Cardiac fibroblast (primary cell): Measurements from ENCODE around the gene PPP3R1.

Experiments
- DNase-seq, 2 donors: peaks; one replicate each; pipeline versions ENCODE4 v3.0.0 to v3.0.0-alpha.2; 2010; ENCODE audit warnings: low read depth in 2 of 2
- H3K4me3 ChIP-seq, 2 donors: replicated peaks in 1 of 2; 1 replicate in 1 of 2; 2 replicates in 1 of 2; pipeline ENCODE4 v1.5.1; 2011; ENCODE audit warnings: low read depth in 2 of 2, low read length in 2 of 2, mild to moderate bottlenecking in 2 of 2, moderate library complexity in 1 of 2
- TF ChIP-seq, protein P1 (sequence below): IDR thresholded peaks from one replicate; pipeline ENCODE4 v1.5.1; 2011; ENCODE audit warnings: low read depth, mild to moderate bottlenecking, low read length, inconsistent platforms

Gene PPP3R1

DNA sequence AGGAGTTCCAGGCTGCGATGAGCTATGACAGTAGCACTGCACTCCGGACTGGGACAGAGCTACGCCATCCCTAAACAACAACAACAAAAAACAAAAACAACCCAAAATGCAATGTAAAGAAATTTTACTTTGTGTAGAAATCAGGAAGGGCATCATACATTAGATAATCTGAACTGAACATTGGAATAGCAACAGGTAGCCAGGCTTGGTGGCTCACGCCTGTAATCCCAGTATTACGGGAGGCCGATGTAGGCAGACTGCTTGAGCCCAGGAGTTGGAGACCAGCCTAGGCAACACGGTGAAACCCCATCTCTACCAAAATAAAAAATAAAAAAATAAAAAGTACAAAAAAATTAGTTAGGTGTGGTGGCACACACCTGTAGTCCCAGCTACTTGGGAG lies 96.7 kb downstream of the PPP3R1 start:
- DNase-seq = no peak

DNA sequence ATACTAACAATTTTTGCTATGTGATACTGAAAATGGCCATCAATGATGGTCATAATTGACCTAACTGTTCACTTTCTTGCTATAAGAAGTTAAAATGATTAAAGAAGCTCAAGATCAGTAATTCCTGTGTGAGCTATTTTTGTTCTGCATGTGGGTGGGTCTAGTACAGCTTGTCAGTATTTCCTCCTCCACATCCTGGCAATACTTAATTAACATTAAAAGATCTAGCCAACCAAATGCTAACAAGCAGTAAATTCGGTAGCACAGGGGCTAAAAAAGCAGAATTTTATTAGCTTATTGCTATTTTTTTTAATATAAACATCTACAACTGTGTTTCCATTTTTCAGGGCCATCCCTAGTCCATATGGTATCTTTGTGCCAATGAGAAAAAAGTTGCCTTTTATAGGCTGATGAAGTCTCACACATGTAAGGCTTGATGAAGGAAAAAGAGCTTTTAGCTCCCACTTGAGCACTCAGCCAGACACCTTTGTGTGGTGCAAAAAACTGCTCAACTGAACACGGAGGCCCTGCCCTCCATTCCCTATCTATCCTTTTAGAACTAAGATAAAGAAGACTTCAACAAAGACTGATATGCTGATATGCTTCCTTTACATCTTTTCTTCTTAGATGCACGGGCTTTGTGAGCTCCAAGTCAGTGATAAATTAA lies 99.5 kb downstream of the PPP3R1 start:
- no peak for DNase-seq
- no peak overlapping the region for H3K4me3 ChIP-seq
- TF ChIP-seq, protein P1, sequence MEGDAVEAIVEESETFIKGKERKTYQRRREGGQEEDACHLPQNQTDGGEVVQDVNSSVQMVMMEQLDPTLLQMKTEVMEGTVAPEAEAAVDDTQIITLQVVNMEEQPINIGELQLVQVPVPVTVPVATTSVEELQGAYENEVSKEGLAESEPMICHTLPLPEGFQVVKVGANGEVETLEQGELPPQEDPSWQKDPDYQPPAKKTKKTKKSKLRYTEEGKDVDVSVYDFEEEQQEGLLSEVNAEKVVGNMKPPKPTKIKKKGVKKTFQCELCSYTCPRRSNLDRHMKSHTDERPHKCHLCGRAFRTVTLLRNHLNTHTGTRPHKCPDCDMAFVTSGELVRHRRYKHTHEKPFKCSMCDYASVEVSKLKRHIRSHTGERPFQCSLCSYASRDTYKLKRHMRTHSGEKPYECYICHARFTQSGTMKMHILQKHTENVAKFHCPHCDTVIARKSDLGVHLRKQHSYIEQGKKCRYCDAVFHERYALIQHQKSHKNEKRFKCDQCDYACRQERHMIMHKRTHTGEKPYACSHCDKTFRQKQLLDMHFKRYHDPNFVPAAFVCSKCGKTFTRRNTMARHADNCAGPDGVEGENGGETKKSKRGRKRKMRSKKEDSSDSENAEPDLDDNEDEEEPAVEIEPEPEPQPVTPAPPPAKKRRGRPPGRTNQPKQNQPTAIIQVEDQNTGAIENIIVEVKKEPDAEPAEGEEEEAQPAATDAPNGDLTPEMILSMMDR = no peak

More for the DNA sequence above, 96.7 kb downstream of the PPP3R1 start:
- H3K4me3 ChIP-seq = no peak overlapping the region
- TF ChIP-seq, protein P1 = no peak

DNA sequence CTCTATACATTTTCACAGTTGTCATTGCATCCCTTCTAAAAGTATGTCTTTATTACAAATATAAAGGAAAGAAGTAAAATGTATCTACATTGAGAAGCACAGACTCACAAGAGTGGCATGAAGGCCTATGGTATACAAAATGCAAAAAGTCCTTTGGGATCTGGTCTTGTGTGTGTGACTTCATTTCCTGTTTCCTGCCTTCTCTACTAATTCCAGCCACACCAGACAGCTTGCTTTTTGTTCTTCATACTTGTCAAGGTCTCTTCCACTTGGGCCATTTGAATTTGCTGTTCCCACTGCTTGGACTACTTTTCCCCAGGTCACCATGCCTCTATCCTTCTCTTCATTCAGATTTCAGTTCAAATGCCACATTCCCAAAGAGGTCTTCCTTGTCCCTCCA lies 101.3 kb downstream of the PPP3R1 start:
- no peak overlapping the region for H3K4me3 ChIP-seq
- TF ChIP-seq, protein P1 = no peak
- DNase-seq = peak; percentile 19 to 39

DNA sequence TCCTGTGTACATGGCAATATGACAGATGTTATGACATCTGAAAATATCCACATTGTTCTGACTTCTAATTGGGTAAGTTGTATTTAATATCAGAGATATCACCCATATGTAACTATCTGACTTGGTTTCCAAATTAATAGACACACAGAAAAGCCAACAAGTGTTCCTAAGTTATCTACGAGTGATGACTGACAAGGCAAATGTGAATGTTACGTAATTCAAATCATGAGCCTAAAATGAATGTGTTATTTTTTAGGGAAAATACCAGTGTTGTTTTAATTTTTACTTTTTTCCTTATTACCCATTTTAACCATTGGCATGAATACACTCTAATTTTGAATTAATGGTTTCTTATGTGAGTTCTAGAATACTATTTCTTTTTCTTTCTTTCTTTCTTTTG lies 110.5 kb downstream of the PPP3R1 start:
- H3K4me3 ChIP-seq = no peak overlapping the region
- TF ChIP-seq, protein P1 = no peak
- DNase-seq = no peak

DNA sequence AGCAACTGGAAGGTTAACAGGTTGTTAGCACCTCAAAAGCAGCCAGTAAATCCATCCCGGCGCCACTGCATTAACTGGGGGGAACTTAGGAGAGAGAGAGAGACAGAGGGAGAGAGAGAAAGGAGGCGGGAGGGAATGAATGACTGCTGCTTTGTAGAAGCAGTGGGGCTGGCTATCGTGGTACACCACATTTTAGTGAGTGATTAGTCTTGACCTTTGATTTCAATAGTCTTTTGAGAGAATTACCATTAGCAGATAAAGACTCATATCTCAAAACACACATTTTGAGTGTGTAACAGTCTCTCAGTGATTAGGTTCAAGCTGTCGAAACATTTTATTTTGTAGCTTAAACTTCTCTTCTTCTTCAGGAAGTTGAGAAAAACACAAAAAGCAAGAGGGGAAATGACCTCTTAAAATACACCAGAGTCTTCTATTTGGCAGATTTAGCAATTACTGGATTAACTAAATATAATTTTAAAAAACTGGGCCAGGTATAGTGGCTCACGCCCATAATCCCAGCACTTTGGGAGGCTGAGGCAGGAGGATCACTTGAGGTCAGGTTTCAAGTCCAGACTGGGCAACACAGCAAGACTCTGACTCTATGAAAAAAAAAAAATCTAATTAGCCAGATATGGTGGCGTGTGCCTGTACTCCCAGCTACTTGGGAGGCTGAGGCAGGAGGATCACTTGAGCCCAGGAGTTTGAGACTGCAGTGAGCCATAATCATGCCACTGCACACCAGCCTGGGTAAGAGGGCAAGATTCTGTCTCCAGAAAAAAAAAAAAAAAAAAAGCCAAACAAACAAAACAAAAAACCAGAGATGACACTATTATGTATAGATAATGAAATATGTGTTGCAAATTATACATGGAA lies 116.6 kb downstream of the PPP3R1 start:
- H3K4me3 ChIP-seq = no peak overlapping the region
- no peak for DNase-seq

DNA sequence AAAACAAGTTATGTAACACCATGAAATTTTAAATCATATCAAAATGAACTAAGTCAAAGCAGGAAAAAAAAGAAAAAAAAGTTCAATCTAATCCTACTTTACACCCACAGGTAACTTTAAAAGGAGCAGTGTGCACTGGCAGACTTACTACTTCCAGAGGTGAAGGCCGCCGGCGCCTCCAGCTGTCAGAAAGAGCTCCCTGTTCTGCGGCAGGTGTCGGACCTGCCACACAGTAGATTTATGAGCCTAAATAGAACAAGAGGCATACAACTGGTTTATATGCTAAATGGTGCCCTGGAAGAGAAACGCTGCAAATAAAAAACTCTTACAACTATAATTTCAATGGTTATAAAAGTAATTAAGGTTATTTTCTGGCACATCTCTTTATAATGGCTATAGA lies 117.8 kb downstream of the PPP3R1 start:
- TF ChIP-seq, protein P1 = no peak
- DNase-seq = no peak
- no peak overlapping the region for H3K4me3 ChIP-seq

More for the DNA sequence above, 116.6 kb downstream of the PPP3R1 start:
- TF ChIP-seq, protein P1 = no peak
